Motor neuron (in vitro differentiated cells): ENCODE results near the gene FMO1. TPM values are rescaled to one million over a fixed set of nuclear protein-coding genes. Genes with fewer than 3 reads are reported as not detected.
"Not testable (repeated sequence)": the region's sequence is repeated elsewhere in the genome, so short reads cannot be mapped to it uniquely, and the experiment has no call there.

Experiments
- ATAC-seq, 8 experiments: fragments of 200-7000 bp; cut with Tn5 transposase; replicated peaks in 6 of 8; 2 replicates each; pipeline ENCODE4 v1.8.0; 2021; ENCODE audit warnings: mild to moderate bottlenecking in 8 of 8, moderate library complexity in 8 of 8
- H3K27ac ChIP-seq, 2 donors: fragments of 250-450 bp; sonication (Bioruptor Pico); 2 replicates each; pipeline ENCODE4 v1.9.0; 2021; ENCODE audit warnings: antibody characterized with exemption in 2 of 2, mild to moderate bottlenecking in 2 of 2, moderate library complexity in 1 of 2
- H3K4me1 ChIP-seq, 2 donors: fragments of 250-450 bp; sonication (Bioruptor Pico); replicated peaks in 1 of 2; 2 replicates each; pipeline ENCODE4 v1.6.1; 2021; ENCODE audit warnings: antibody characterized with exemption in 2 of 2, mild to moderate bottlenecking in 2 of 2, moderate library complexity in 1 of 2
- H3K4me3 ChIP-seq, 5 donors: fragments of 250-450 bp; sonication (Bioruptor Pico); 2 replicates each; pipeline ENCODE4 v1.9.0; 2021; ENCODE audit warnings: antibody characterized with exemption in 5 of 5, mild to moderate bottlenecking in 5 of 5, moderate library complexity in 4 of 5
- WGBS, 10 experiments: fragments of 450-650 bp; shearing (Covaris generic); methylation state at CpG; one replicate each; pipeline ENCODE4 v1.0.0; 2022; 5-methylcytosine and 5-hydroxymethylcytosine counted together
- in situ Hi-C, 9 experiments: fragments of 400-800 bp; cut with MboI; loops; one replicate each; pipeline ENCODE4 v1.15.0; 2021; ENCODE audit warnings: low sequenced_read_pairs in 9 of 9, low pct_unique_long_range_greater_than_20kb in 2 of 9; ENCODE audit not compliant: unreplicated experiment in 9 of 9
- total RNA-seq, 8 experiments: library from RNA; unstranded; fragments of 300-600 nt; gene quantifications; 2 replicates each; pipeline versions ENCODE4 v1.2.3 to v1.2.4, GENCODE V29; 2022

FMO1 gene
- total RNA-seq, 8 experiments from 2014 or later = 0.08 to 1.3 (median 0.37) TPM; not detected in 4

- whole genome bisulfite sequencing, 10 experiments = 0 to 83% (median 39%) methylated on average over 1 to 2 of the region's 2 CpGs; no CpG with 5 or more reads in 2 of the 10 experiments
- in situ Hi-C loops = no loop called here
- no peak overlapping the region for H3K4me3 ChIP-seq
- H3K4me1 ChIP-seq = peaks cover 0 to 11% of the 10 kb centered on the region in 2 donors
- no peak overlapping the region for H3K27ac ChIP-seq
- peak in 2 of 8 experiments; percentile 39 to 55 for ATAC-seq
Observed at GRCh38 chr1:171220081-171220420, 28.2 kb upstream of the FMO1 start.

DNA sequence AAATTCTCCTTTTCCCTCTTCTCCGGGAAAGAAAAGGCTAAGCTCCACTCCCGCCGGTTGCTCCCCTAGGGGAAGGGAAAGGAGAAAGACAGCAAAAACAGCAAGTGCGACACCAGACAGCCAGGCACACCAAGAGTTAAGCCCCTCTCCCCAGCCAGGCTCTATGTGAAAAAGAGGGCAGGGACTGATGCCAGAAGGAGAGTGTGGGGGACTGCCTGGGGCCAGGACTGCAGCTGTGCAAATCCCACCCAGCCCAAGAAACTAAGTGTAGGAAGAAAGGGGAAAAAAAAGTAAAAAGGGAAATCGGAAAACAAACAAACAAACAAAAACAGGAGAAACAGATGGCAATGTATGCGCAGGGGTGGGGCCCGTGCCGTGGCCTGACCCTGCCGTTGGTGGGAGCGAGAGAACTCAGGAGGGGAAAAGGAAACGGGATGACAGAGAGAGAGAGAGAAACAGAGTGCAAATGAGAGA is 27.7 kb upstream of the FMO1 start:
- peaks cover 0 to 11% of the 10 kb centered on the region in 2 donors for H3K4me1 ChIP-seq
- WGBS, 10 experiments = 2 to 75% (median 7%) methylated on average over 2 to 11 of the region's 11 CpGs; no CpG with 5 or more reads in 1 of the 10 experiments
- H3K27ac ChIP-seq = no peak overlapping the region
- H3K4me3 ChIP-seq = peak overlapping the region in 1 of 5 donors; percentile 6
- ATAC-seq = peak in 7 of 8 experiments; percentile 39 to 86 (median 48)
- in situ Hi-C loops = no loop called here

GRCh38 chr1:171221665-171222591 is 26.4 kb upstream of the FMO1 start:
- in situ Hi-C loops = no loop called here
- Histone ChIP-seq H3K27ac (no peak overlapping the region), H3K4me1 (peaks cover 0 to 11% of the 10 kb centered on the region in 2 donors), H3K4me3 (no peak overlapping the region)
- WGBS, 10 experiments = 45 to 80% (median 72%) methylated on average over 2 to 5 of the region's 5 CpGs; no CpG with 5 or more reads in 2 of the 10 experiments
- ATAC-seq = peak in 2 of 8 experiments; percentile 33 to 35

DNA sequence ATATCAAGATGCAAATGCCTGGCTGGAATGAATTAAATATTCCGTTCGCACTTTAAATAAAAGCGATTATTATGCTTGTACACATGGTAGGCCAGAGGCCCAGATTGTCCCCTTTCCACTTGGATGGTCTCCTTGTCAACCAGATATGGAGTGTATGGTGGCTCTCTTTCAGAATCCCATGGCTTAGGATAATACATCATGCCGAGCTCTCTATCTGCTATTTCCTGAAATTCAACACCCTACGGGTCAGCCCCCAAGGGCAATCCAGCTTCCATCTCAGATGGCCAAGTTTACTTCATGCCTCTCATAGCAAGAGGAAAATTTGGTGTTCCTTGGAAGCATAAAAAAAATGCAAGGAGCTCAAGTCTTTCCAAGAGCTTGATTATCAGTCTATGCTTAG is 25.4 kb upstream of the FMO1 start:
- H3K27ac ChIP-seq = no peak overlapping the region
- H3K4me1 ChIP-seq = peaks cover 0 to 11% of the 10 kb centered on the region in 2 donors
- H3K4me3 ChIP-seq = no peak overlapping the region
- WGBS, 10 experiments = 0 to 92% (median 69%) methylated on average over 2 to 5 of the region's 5 CpGs
- in situ Hi-C loops = no loop called here
- ATAC-seq = peak in 1 of 8 experiments; percentile 6

- WGBS, 10 experiments = 80 to 100% (median 91%) methylated on average over 2 to 4 of the region's 4 CpGs
- H3K4me3 ChIP-seq, ATAC-seq, in situ Hi-C loops, H3K27ac ChIP-seq: not testable (repeated sequence)
- H3K4me1 ChIP-seq = peaks cover 0 to 11% of the 10 kb centered on the region in 2 donors
Observed at GRCh38 chr1:171224257-171224656, 24.0 kb upstream of the FMO1 start.

DNA sequence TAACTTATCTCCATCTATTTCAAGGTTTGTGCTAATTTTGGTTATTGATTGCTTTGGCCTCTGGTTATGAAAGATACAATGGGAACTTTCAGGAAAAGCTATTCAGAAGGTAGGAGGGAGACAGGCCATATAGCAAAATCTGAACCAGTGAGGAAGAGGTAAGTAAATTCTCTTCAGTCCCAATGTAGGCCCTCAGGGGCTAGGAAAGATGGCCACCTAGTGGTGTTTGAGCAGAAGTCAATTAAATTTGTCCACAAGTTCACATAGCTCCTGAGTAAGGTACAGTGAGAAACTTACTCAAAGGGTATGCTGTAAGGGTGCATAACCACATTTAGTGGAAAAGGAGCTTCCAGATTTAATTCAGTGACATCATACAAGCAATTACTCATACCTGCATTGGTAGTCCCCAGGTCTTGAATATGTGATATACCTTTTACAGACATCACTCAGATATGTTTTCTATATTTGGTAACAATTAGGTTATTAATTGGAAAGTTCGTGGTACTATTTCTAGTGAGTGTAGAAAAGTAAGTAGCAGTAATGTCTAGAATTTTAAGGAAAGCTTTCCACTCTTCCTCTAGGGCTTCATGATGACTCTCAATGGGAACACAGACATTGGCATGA is 21.4 kb upstream of the FMO1 start:
- in situ Hi-C loops = loop anchor here in 2 of 9 experiments (25.0 kb wide), 2 partner anchors 140 to 265 kb away; partner anchors contain the start of gene FMO3 (in 1 of the 2)
- Histone ChIP-seq H3K4me1 (no peaks in the 10 kb centered on the region), H3K27ac (no peak overlapping the region), H3K4me3 (no peak overlapping the region)
- 0 to 80% (median 45%) methylated on average over 1 of the region's 1 CpG; no CpG with 5 or more reads in 3 of the 10 experiments for WGBS, 10 experiments
- peak; percentile 40 to 91 (median 70) for ATAC-seq

DNA sequence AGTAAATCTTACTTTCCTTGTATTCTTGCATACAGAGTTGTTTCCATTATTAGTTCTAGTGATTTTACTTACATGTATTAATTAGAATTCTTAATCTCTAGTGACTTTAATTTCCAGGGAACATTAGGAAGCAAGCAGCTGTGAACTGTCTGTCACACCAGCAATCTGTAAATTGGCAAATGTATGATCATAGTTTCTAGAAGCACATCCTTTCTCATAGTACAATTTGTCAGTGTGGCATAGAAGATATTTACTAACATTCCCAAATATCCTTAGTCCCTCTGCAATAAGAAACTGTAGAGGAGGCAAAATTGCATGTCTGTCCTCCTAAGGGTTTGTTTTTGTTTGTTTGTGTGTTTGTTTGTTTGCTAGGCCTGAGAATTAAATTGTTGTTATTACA is 17.0 kb upstream of the FMO1 start:
- Histone ChIP-seq H3K4me1 (no peaks in the 10 kb centered on the region), H3K4me3 (no peak overlapping the region), H3K27ac (no peak overlapping the region)
- in situ Hi-C loops = loop anchor here in 2 of 9 experiments (25.0 kb wide), 2 partner anchors 144 to 269 kb away; partner anchors contain the start of gene FMO3 (in 1 of the 2)
- ATAC-seq = no peak

DNA sequence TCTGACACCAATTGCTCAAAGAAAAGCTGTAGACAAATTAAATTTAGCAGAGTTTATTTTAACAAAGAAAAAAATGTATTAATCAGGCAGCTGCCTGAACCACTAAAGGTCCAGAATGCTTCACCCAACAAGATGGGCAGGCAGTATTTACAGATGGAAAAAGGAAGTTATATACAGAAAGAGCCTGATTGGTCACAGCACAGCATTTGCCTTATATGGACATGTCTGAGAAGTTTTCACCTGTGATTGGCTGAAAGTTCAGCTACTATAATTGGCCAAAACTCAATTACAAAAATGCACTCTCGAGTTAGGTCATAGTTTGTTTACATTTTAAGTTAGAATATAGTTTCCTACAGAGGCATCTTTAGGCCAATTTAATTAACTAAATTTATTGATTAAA is 15.1 kb upstream of the FMO1 start:
- Histone ChIP-seq H3K4me1 (no peaks in the 10 kb centered on the region), H3K4me3 (no peak overlapping the region), H3K27ac (no peak overlapping the region)
- WGBS, 10 experiments = 0 to 100% (median 94%) methylated on average over 1 of the region's 1 CpG
- in situ Hi-C loops = loop anchor here in 2 of 9 experiments (25.0 kb wide), 2 partner anchors 146 to 271 kb away; partner anchors contain the start of gene FMO3 (in 1 of the 2)
- ATAC-seq = no peak

DNA sequence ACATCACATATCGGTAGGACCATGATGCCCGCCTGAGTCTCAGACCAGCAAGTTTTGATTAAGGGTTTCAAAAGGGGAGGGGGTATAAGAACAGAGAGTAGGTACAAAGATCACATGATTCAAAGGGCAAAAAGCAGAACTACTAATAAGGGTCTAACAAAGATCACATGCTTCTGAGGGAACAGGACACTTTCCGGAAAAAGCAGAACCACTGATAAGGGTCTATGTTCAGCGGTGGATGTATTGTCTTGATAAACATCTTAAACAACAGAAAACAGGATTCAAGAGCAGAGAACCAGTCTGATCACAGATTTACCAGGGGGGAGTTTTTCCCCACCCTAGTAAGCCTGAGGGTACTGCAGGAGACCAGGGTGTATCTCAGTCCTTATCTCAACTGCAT is 12.1 kb upstream of the FMO1 start:
- ATAC-seq, H3K27ac ChIP-seq, H3K4me1 ChIP-seq, H3K4me3 ChIP-seq: not testable (repeated sequence)
- in situ Hi-C loops = loop anchor here in 2 of 9 experiments (25.0 kb wide), 2 partner anchors 149 to 274 kb away; partner anchors contain the start of gene FMO3 (in 1 of the 2)
- 77 to 96% (median 84%) methylated on average over 3 to 4 of the region's 4 CpGs; no CpG with 5 or more reads in 3 of the 10 experiments for WGBS, 10 experiments

GRCh38 chr1:171243878-171244277 is 4.4 kb upstream of the FMO1 start:
- WGBS, 10 experiments = 61 to 100% (median 87%) methylated on average over 2 to 4 of the region's 4 CpGs; no CpG with 5 or more reads in 1 of the 10 experiments
- no peak overlapping the region for H3K27ac ChIP-seq
- in situ Hi-C loops = loop anchor here in 3 of 9 experiments (10.0 to 25.0 kb wide), 3 partner anchors 71 to 282 kb away; partner anchors contain the start of genes FMO3 (in 1 of the 3) and FMO4 (in 1 of the 3)

GRCh38 chr1:171245458-171246064 is 2.7 kb upstream of the FMO1 start:
- no peaks in the 10 kb centered on the region for H3K4me1 ChIP-seq
- 0 to 57% (median 33%) methylated on average over 2 to 6 of the region's 6 CpGs for WGBS, 10 experiments
- no peak overlapping the region for H3K4me3 ChIP-seq
- in situ Hi-C loops = loop anchor here in 3 of 9 experiments (10.0 to 25.0 kb wide), 3 partner anchors 69 to 283 kb away; partner anchors contain the start of genes FMO3 (in 1 of the 3) and FMO4 (in 1 of the 3)
- H3K27ac ChIP-seq = no peak overlapping the region
- peak in 3 of 8 experiments; percentile 82 to 86 (median 84) for ATAC-seq

More at GRCh38 chr1:171243878-171244277, 4.4 kb upstream of the FMO1 start:
- Histone ChIP-seq H3K4me1 (no peaks in the 10 kb centered on the region), H3K4me3 (no peak overlapping the region)
- ATAC-seq = no peak

DNA sequence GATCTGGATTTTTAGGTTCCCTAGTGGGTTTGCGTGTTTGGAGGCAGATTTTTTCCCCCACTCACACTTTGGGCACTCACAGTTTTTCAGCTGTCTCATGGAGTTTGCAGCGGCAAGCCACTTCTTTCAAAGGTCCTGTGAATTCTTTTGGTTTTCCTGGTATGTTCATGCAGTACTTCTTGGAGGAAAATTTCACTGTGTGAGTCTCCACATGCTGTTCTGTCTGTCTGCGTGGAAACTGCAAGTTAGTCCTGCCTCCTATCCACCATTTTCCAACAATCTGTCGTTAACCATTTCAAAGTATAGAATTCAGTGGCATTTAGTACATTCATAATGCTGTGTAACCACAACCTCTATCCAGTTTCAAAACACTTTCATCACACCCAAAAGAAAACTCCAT is 793 bp upstream of the FMO1 start:
- Histone ChIP-seq H3K27ac (no peak overlapping the region), H3K4me3 (no peak overlapping the region), H3K4me1 (no peaks in the 10 kb centered on the region)
- ATAC-seq = peak in 1 of 8 experiments; percentile 23
- in situ Hi-C loops = loop anchor here in 3 of 9 experiments (10.0 to 25.0 kb wide), 3 partner anchors 67 to 285 kb away; partner anchors contain the start of genes FMO3 (in 1 of the 3) and FMO4 (in 1 of the 3)
- WGBS, 10 experiments = 19 to 88% (median 78%) methylated on average over 1 to 4 of the region's 4 CpGs; no CpG with 5 or more reads in 2 of the 10 experiments
